HFF-Myc (cell line): ENCODE results near the gene MRPS6.

Source experiments
- DNase-seq: peaks from one replicate; pipeline ENCODE4 v3.0.0-alpha.2; 2011; ENCODE audit warnings: low read depth; ENCODE audit errors: extremely low read depth
- H3K4me3 ChIP-seq: replicated peaks from 2 replicates; pipeline ENCODE4 v1.5.1; 2011; ENCODE audit warnings: low read depth, mild to moderate bottlenecking, control low read depth, low read length
- CTCF ChIP-seq: IDR thresholded peaks from 2 replicates; pipeline ENCODE4 v1.5.1; 2012; ENCODE audit warnings: mild to moderate bottlenecking, low read depth, low read length, control low read depth; ENCODE audit errors: missing control alignments

MRPS6 gene

GRCh38 chr21:34122047-34122446 is 48.7 kb downstream of the MRPS6 start:
- no peak for DNase-seq

DNA sequence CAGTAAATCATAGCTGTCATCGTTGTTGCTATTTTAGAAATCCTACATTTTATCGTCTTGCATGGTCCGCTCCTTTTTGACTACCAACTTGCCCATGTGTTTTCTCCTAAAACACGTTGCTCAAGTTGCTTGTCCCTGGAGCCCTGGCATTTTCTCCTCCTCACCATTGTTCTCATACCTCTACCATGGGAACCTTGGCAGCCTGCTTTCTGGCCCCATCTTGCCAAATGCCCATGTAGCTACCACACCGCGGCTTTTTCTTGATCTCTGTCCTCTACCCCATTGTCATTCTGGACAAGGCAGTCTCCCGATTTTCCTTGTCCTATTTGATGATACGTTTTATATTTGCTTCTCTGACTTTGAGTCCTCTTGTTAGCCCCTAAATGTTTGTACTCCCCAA is 50.2 kb downstream of the MRPS6 start:
- no peak for DNase-seq
- H3K4me3 ChIP-seq: no peak overlapping the region

More at GRCh38 chr21:34122047-34122446, 48.7 kb downstream of the MRPS6 start:
- TF ChIP-seq CTCF: no peak
- no peak overlapping the region for H3K4me3 ChIP-seq

GRCh38 chr21:34126269-34126668 is 52.9 kb downstream of the MRPS6 start:
- no peak for TF ChIP-seq CTCF
- H3K4me3 ChIP-seq: no peak overlapping the region
- DNase-seq: peak; percentile 55

More for the DNA sequence above, 50.2 kb downstream of the MRPS6 start:
- no peak for TF ChIP-seq CTCF

DNA sequence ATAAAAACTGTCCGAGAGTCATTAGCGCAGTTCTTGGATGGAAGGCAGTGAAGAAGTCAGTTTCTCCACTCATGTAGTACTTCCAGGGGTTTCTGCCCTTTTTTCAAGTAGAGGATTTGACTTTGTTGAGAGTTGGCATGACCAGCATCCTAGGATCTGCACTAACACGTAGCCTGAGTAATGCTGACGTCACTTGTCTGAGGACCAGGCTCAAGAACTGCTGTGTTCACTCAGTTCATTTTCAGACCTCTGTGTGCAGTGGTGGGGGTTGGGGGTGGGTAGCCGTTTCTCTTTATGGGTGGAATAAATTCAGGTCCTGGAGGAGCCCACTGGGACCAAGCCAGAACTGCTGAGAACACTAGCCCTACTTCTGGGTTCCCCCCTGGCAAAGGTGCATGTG is 53.3 kb downstream of the MRPS6 start:
- TF ChIP-seq CTCF: no peak
- DNase-seq: no peak
- no peak overlapping the region for H3K4me3 ChIP-seq

GRCh38 chr21:34128124-34128523 is 54.7 kb downstream of the MRPS6 start:
- no peak for TF ChIP-seq CTCF
- DNase-seq: no peak
- H3K4me3 ChIP-seq: no peak overlapping the region

GRCh38 chr21:34128674-34129038 is 55.3 kb downstream of the MRPS6 start:
- H3K4me3 ChIP-seq: no peak overlapping the region
- no peak for TF ChIP-seq CTCF
- no peak for DNase-seq

DNA sequence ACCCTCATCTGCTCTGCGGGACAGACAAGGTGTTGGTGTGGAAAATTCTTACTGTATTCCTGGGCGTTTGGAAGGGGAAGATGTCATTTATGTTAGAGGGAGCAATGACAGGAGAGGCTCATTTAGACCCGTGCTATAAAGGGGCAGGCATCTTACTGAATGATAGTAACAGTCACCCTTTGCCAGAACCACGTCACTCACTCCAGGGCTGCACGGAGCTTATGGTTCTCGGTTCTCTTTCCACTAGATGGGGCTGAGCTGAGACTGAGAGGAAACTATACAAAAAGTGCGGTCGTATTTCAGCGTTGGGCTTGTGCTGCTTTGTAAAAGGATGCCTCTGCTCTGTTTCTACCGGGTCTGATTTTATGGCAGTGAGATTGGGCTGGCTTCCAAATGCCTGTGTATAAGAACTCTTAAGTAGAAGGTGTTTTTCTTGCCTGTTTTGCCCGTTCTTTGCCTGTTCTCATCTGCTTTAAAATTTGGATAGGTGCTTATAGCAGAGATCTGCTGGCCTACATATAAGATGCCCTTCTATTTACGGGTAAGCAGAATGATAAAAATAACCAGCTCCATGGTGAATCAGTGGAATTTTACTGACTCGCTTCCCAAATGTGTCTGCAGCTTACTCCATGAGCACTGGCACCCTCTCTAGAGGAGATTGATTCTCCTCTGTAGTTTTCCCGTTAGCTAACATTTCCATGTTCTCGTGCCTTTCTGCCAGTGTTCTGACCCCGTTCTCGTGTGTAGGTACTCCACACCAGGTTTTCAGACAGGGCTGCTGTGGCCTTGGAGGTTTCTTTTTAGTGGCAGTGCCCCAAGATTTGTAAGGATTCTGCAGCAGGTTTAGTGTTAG is 55.9 kb downstream of the MRPS6 start:
- peak overlapping the region; percentile 20 for H3K4me3 ChIP-seq
- peak; percentile 90 for DNase-seq
- peak; percentile 59 for TF ChIP-seq CTCF
